K562 (cell line): ENCODE data around the gene CHRNA10. TPM values are rescaled to one million over a fixed set of nuclear protein-coding genes. Genes with fewer than 3 reads are reported as not detected.

Experiments
- ATAC-seq: fragments of 200-7000 bp; cut with Tn5 transposase; 3 replicates; pipeline ENCODE4 v1.9.1; 2020; ENCODE audit warnings: moderate library complexity
- BruUV-seq: library from RNA; stranded (reverse); fragments of 400-500 nt; replicated peaks from 2 replicates; lab custom pipeline; 2021; lab: Mats Ljungman, UMichigan
- CTCF ChIA-PET: fragments of 300-600 bp; formaldehyde crosslinking; extraction: SDS; loops from one replicate; lab custom pipeline; 2021; ENCODE audit warnings: low intra/inter-chr PET ratio; lab: Yijun Ruan, JAX
- POLR2A ChIA-PET: fragments of 300-600, 350-650 bp; sonication (Branson Sonifier 250); formaldehyde crosslinking; extraction: SDS; loops from one replicate; lab custom pipeline; 2021; ENCODE audit warnings: antibody characterized with exemption, inconsistent platforms; lab: Yijun Ruan, JAX
- DNase-seq, 4 experiments: peaks; one replicate each; pipeline versions ENCODE4 v3.0.0 to v3.0.0-alpha.2; 2011 to 2018; ENCODE audit warnings: low spot score in 3 of 4, mixed read lengths in 3 of 4; ENCODE audit errors: extremely low read depth in 1 of 4
- FAIRE-seq: peaks from 2 replicates; lab custom pipeline; 2011; peaks lifted over from hg19 to GRCh38; lab: Jason Lieb, UNC
- H2AFZ ChIP-seq: 2 replicates; pipeline ENCODE4 v1.6.0; 2011; ENCODE audit warnings: low read depth, low read length, control low read depth, inconsistent platforms
- H3K27ac ChIP-seq: fragments of 200-600 bp; 3 replicates; pipeline ENCODE4 v1.8.0; 2011; ENCODE audit warnings: low read depth, mild to moderate bottlenecking, control low read depth, inconsistent platforms, low read length, moderate library complexity, mixed read lengths; ENCODE audit errors: extremely low read depth
- H3K27me3 ChIP-seq, 2 experiments: fragments of 300-600 bp in 1 of 2; 2 replicates in 1 of 2; 3 replicates in 1 of 2; pipeline versions ENCODE4 v1.6.0 to v1.8.0; 2011; ENCODE audit warnings: inconsistent platforms in 2 of 2, low read length in 2 of 2, mild to moderate bottlenecking in 1 of 2, mixed read lengths in 1 of 2, moderate library complexity in 1 of 2; ENCODE audit not compliant: control insufficient read depth in 2 of 2, insufficient read depth in 2 of 2
- H3K36me3 ChIP-seq: fragments of 300-600 bp; 3 replicates; pipeline ENCODE4 v1.8.0; 2011; ENCODE audit warnings: mild to moderate bottlenecking, low read length, inconsistent platforms; ENCODE audit not compliant: control insufficient read depth, insufficient read depth
- H3K4me1 ChIP-seq, 2 experiments: fragments of 200-600 bp in 1 of 2; replicated peaks in 1 of 2; 2 replicates in 1 of 2; 3 replicates in 1 of 2; pipeline versions ENCODE4 v1.5.1 to v1.8.0; 2011; ENCODE audit warnings: inconsistent platforms in 2 of 2, low read length in 2 of 2, mild to moderate bottlenecking in 1 of 2, mixed read lengths in 1 of 2, moderate library complexity in 1 of 2; ENCODE audit not compliant: control insufficient read depth in 2 of 2, insufficient read depth in 2 of 2
- H3K4me2 ChIP-seq: 2 replicates; pipeline ENCODE4 v1.6.1; 2011; ENCODE audit warnings: low read length, control low read depth, inconsistent platforms, mixed read lengths; ENCODE audit not compliant: insufficient read depth
- H3K4me3 ChIP-seq: fragments of 200-600 bp; sonication (generic), shearing (Covaris generic); 2 replicates; pipeline ENCODE4 v1.5.1; 2016; ENCODE audit warnings: control low read depth, inconsistent platforms
- H3K79me2 ChIP-seq: fragments of 200-600 bp; 3 replicates; pipeline ENCODE4 v1.8.0; 2011; ENCODE audit warnings: low read length, inconsistent platforms; ENCODE audit not compliant: control insufficient read depth, insufficient read depth
- H3K9ac ChIP-seq, 2 experiments: 2 replicates each; pipeline versions ENCODE4 v1.6.0 to v1.6.1; 2011; ENCODE audit warnings: low read depth in 2 of 2, low read length in 2 of 2, control low read depth in 1 of 2, inconsistent platforms in 1 of 2, mild to moderate bottlenecking in 1 of 2, mixed read lengths in 1 of 2; ENCODE audit not compliant: insufficient read depth in 1 of 2
- H3K9me1 ChIP-seq: one replicate; pipeline ENCODE4 v1.6.0; 2011; ENCODE audit warnings: inconsistent platforms, mild to moderate bottlenecking, low read length, moderate library complexity; ENCODE audit not compliant: control insufficient read depth, insufficient read depth
- H3K9me3 ChIP-seq: replicated peaks from 2 replicates; pipeline ENCODE4 v1.5.1; 2011; ENCODE audit warnings: low read depth, low read length, inconsistent platforms; ENCODE audit not compliant: control insufficient read depth, insufficient read depth
- H4K20me1 ChIP-seq: replicated peaks from 2 replicates; pipeline ENCODE4 v1.6.1; 2011; ENCODE audit warnings: low read length, inconsistent platforms, mixed read lengths; ENCODE audit not compliant: control insufficient read depth, insufficient read depth
- BCOR ChIP-seq: fragments of 450-650 bp; IDR thresholded peaks from 2 replicates; pipeline ENCODE4 v1.6.1; 2016
- ZFP36 ChIP-seq: fragments of 150-350 bp; IDR thresholded peaks from 2 replicates; pipeline ENCODE4 v1.6.1; 2018; ENCODE audit warnings: low read length, low read depth; ENCODE audit not compliant: partially characterized antibody
- WGBS: fragments of 100-300 bp; shearing (Covaris generic); methylation state at CpG from one replicate; pipeline ENCODE4 v1.1.6; 2016; ENCODE audit warnings: low coverage, mixed read lengths; ENCODE audit not compliant: insufficient coverage; ENCODE audit errors: missing lambda C conversion rate; 5-methylcytosine and 5-hydroxymethylcytosine counted together
- in situ Hi-C: fragments of 300-500 bp; cut with MboI; formaldehyde crosslinking; loops from 4 replicates; pipeline ENCODE4 v1.15.0; 2018; ENCODE audit warnings: inconsistent platforms, mixed read lengths
- intact Hi-C: fragments of 100-400 bp; cut with micrococcal nuclease; formaldehyde crosslinking; loops from 2 replicates; pipeline ENCODE4 v1.14.2; 2022
- polyA plus RNA-seq, 8 experiments: library from polyadenylated mRNA; depleted of rRNA in 4 of 8; stranded (reverse) in 5 of 8; unstranded in 3 of 8; fragments of >200 nt; fragmentation: Nextera tagmentation in 2 of 8; fragmentation: Illumina TruSeq in 1 of 8; extraction: Ambion mirVana in 2 of 8; extraction: Trizol in 1 of 8; gene quantifications; 2 replicates each; pipeline versions ENCODE4 v1.2.1 to v1.2.3, GENCODE V29; 2011 to 2014; ENCODE audit warnings: inconsistent platforms in 1 of 8, missing spikeins in 1 of 8
- total RNA-seq, 7 experiments: library from RNA; depleted of rRNA in 6 of 7; stranded (reverse); fragments of >200 nt in 6 of 7; fragmentation: Illumina TruSeq in 2 of 7; extraction: Trizol in 2 of 7; gene quantifications; 2 replicates each; pipeline versions ENCODE4 v1.2.1 to v1.2.3, GENCODE V29; 2011 to 2021; ENCODE audit warnings: low replicate concordance in 1 of 7
- TF ChIP-seq, protein P1 (sequence below): fragments of 150-350 bp; conservative IDR thresholded peaks from 2 replicates; pipeline ENCODE4 v1.6.1; 2014; ENCODE audit warnings: low read length

CHRNA10 gene
- total and polyA plus RNA-seq, 9 of the 15 experiments (the other 6 are each of a cell fraction or from before 2014, with no cell fraction given): 0.35 to 1.9 (median 0.81) TPM

DNA sequence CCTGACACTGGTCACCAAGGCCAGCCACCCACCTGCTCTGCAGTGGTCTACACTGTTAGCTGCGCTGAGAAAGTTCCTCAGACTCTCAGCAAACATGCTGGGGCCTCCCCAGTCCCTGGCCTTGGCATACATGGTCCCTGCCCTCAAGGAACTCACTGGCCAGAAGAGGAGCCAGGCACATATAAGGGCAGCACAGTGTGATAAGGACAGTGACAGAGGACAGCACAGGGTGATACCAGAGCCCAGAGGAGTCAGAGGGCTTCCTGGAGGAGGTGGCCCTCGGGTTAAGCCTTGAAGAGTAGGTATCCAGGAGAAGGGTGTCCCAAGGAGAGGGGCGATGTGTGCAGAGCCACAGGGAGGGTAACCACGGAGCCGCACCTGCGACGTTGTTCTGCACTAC is 25.6 kb downstream of the CHRNA10 start:
- Histone ChIP-seq H3K9me3 (peaks cover 3% of the 10 kb centered on the region; the same call in 1 of the 2 replicates), H3K9me1 (no peaks in the 10 kb centered on the region), H2AFZ (no peak overlapping the region), H3K27me3 (no peaks in the 10 kb centered on the region), H3K36me3 (no peaks in the 10 kb centered on the region), H3K27ac (no peak overlapping the region), H3K4me2 (no peak overlapping the region; the same call in 1 of the 2 replicates), H3K4me3 (no peak overlapping the region), H4K20me1 (no peaks in the 10 kb centered on the region), H3K79me2 (no peaks in the 10 kb centered on the region), H3K4me1 (peaks cover 21 to 29% of the 10 kb centered on the region in 2 experiments; a peak in 4 of 5 replicates), H3K9ac (peak overlapping the region in 1 of 2 experiments; percentile 42; a peak in 1 of 4 replicates)
- ChIA-PET CTCF (no interaction called here), POLR2A (interaction anchor here (0.6 kb wide), 2 partner anchors 172 to 499 kb away, joined by 3 read pairs; no protein-coding TSS in a partner anchor)
- intact Hi-C loops: no loop called here
- TF ChIP-seq, protein P1, sequence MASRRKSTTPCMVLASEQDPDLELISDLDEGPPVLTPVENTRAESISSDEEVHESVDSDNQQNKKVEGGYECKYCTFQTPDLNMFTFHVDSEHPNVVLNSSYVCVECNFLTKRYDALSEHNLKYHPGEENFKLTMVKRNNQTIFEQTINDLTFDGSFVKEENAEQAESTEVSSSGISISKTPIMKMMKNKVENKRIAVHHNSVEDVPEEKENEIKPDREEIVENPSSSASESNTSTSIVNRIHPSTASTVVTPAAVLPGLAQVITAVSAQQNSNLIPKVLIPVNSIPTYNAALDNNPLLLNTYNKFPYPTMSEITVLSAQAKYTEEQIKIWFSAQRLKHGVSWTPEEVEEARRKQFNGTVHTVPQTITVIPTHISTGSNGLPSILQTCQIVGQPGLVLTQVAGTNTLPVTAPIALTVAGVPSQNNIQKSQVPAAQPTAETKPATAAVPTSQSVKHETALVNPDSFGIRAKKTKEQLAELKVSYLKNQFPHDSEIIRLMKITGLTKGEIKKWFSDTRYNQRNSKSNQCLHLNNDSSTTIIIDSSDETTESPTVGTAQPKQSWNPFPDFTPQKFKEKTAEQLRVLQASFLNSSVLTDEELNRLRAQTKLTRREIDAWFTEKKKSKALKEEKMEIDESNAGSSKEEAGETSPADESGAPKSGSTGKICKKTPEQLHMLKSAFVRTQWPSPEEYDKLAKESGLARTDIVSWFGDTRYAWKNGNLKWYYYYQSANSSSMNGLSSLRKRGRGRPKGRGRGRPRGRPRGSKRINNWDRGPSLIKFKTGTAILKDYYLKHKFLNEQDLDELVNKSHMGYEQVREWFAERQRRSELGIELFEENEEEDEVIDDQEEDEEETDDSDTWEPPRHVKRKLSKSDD: no peak
- TF ChIP-seq BCOR: 0 out of 2 replicates have a peak, but pooled peaks have one; percentile 11
- TF ChIP-seq ZFP36: peak; percentile 84
- BruUV-seq: no TSS peak
- in situ Hi-C loops: loop anchor here (5.0 kb wide), 1 partner anchor 1517 kb away; no protein-coding TSS in a partner anchor
- 18% methylated on average over 6 of the region's 7 CpGs for WGBS
- ATAC-seq (no peak), FAIRE-seq (no peak), DNase-seq (no peak)
